H1 (cell line): ENCODE results near the gene RAI2. TPM values are rescaled to one million over a fixed set of nuclear protein-coding genes. Genes with fewer than 3 reads are reported as not detected.

Experiments used
- CHD7 ChIP-seq: fragments of 300-600 bp; sonication (generic); IDR thresholded peaks from 2 replicates; pipeline ENCODE4 v1.7.1; 2012; ENCODE audit warnings: low read length, moderate library complexity, mild to moderate bottlenecking, inconsistent platforms; ENCODE audit not compliant: insufficient replicate concordance
- polyA plus RNA-seq, 7 experiments: library from polyadenylated mRNA; depleted of rRNA in 3 of 7; stranded (reverse) in 5 of 7; unstranded in 2 of 7; fragments of >200 nt in 5 of 7; fragments of 200-250 nt in 2 of 7; gene quantifications; 1 replicate in 5 of 7; 2 replicates in 1 of 7; 4 replicates in 1 of 7; pipeline versions ENCODE4 v1.2.1 to v1.2.3, GENCODE V29; 2011 to 2013; ENCODE audit warnings: missing spikeins in 2 of 7, mixed read lengths in 2 of 7
- total RNA-seq: library from RNA; stranded (reverse); fragmentation: NEBNext Ultra II Directional; extraction: Animal tissue kit (Norgen Biotek cat#: 25700); gene quantifications from 2 replicates; pipeline ENCODE4 v1.2.1, GENCODE V29; 2021

RAI2 gene
- total and polyA plus RNA-seq, 2 of the 8 experiments (the other 6 are each of a cell fraction or from before 2014, with no cell fraction given) = 0.60 to 2.0 TPM

GRCh38 chrX:17854531-17854930 is 6.6 kb downstream of the RAI2 start (continued):
- no peak for TF ChIP-seq CHD7
